Mesendoderm (in vitro differentiated cells): ENCODE measurements around the gene GUK1.

ENCODE experiments used
- DNase-seq: peaks from one replicate; pipeline ENCODE4 v3.0.0; 2013
- H2AK5ac ChIP-seq: 2 replicates; pipeline ENCODE4 v1.6.1; 2013; ENCODE audit warnings: low read length, inconsistent platforms
- H2BK120ac ChIP-seq: 2 replicates; pipeline ENCODE4 v1.6.1; 2013; ENCODE audit warnings: low read depth, mild to moderate bottlenecking, low read length, moderate library complexity, mixed read lengths
- H2BK15ac ChIP-seq: replicated peaks from 2 replicates; pipeline ENCODE4 v1.6.1; 2013; ENCODE audit warnings: low read depth, mild to moderate bottlenecking, moderate library complexity
- H2BK5ac ChIP-seq: 2 replicates; pipeline ENCODE4 v1.6.1; 2013; ENCODE audit warnings: low read length, inconsistent platforms
- H3K18ac ChIP-seq: 2 replicates; pipeline ENCODE4 v1.6.1; 2013; ENCODE audit warnings: mild to moderate bottlenecking, low read length, mixed read lengths
- H3K23ac ChIP-seq: one replicate; pipeline ENCODE4 v1.6.1; 2013; ENCODE audit warnings: low read length
- H3K27ac ChIP-seq: 2 replicates; pipeline ENCODE4 v1.5.1; 2013; ENCODE audit warnings: low read depth, mild to moderate bottlenecking, inconsistent platforms, low read length, moderate library complexity
- H3K27me3 ChIP-seq: 2 replicates; pipeline ENCODE4 v1.6.1; 2013; ENCODE audit warnings: low read length, control low read depth, mild to moderate bottlenecking, inconsistent platforms; ENCODE audit not compliant: insufficient read depth, poor library complexity
- H3K36me3 ChIP-seq: 2 replicates; pipeline ENCODE4 v1.6.1; 2013; ENCODE audit warnings: low read length, inconsistent platforms; ENCODE audit not compliant: control insufficient read depth, insufficient read depth
- H3K4ac ChIP-seq: one replicate; pipeline ENCODE4 v1.6.1; 2013; ENCODE audit warnings: low read depth, mild to moderate bottlenecking, low read length, moderate library complexity
- H3K4me1 ChIP-seq: 2 replicates; pipeline ENCODE4 v1.6.1; 2013; ENCODE audit warnings: low read depth, low read length, inconsistent platforms; ENCODE audit not compliant: control insufficient read depth
- H3K4me2 ChIP-seq: 2 replicates; pipeline ENCODE4 v1.6.1; 2013; ENCODE audit warnings: low read length
- H3K4me3 ChIP-seq: 2 replicates; pipeline ENCODE4 v1.5.1; 2013; ENCODE audit warnings: mild to moderate bottlenecking, low read length
- H3K56ac ChIP-seq: one replicate; pipeline ENCODE4 v1.6.1; 2013; ENCODE audit warnings: low read length
- H3K79me1 ChIP-seq: 2 replicates; pipeline ENCODE4 v1.6.1; 2013; ENCODE audit warnings: low read length, inconsistent platforms
- H3K79me2 ChIP-seq: 2 replicates; pipeline ENCODE4 v1.6.1; 2013; ENCODE audit warnings: mild to moderate bottlenecking, low read length; ENCODE audit not compliant: control insufficient read depth, insufficient read depth
- H3K9ac ChIP-seq: 2 replicates; pipeline ENCODE4 v1.6.1; 2013; ENCODE audit warnings: low read length, inconsistent platforms
- H4K5ac ChIP-seq: one replicate; pipeline ENCODE4 v1.6.1; 2013; ENCODE audit warnings: low read length
- H4K8ac ChIP-seq: one replicate; pipeline ENCODE4 v1.6.1; 2013; ENCODE audit warnings: low read depth, mild to moderate bottlenecking, control low read depth, low read length, moderate library complexity
- WGBS: extraction: QIAGEN DNeasy Blood & Tissue Kit; methylation state at CpG from one replicate; pipeline ENCODE4 v1.1.7; 2013; ENCODE audit warnings: low lambda C conversion rate, missing lambda C conversion rate; ENCODE audit not compliant: insufficient coverage; ENCODE audit errors: extremely low coverage; 5-methylcytosine and 5-hydroxymethylcytosine counted together

GUK1 gene

DNA sequence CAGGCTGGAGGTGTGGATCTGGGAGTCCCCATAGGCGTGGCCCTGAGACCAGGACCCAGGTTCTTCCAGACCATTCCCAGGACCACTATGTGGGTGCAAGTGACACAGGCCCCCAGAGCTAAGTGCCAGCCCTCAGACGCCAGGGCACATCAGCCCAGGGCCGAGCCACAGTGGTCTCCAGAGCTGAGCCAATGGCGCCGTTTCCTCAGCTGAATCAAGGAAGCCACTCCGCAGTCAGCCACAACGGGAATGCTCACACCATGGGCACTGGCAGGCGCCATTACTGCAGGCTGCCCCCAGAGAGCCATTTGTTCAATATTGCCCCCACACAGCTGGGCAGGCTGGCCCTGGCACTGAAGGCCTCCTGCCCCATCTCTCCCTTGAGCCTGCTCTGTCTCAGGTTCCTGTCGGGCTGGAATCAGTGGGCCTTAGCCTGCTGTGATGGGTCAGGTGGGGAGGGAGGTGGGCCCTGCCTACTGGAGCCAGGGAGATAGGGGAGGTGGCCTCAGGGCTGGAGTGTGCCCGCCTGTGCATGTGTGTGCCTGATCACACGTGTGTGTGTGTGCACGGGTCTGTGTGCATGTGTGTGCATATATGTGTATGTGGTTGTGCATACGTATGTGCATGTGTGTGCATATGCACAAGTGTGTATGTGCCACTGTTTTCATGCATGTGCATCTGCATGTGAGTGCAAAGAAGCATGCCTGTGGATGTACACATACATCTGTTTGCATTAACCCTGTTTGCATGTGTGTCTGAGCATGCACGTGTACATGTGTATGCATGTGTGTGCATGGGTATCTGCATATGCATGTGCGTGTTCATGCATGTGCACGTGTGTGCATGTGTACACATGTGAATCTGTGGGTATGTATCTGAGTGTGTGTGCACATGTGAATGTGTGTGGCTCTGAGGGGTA is 15.8 kb downstream of the GUK1 start:
- DNase-seq = no peak
- no peaks in the 10 kb centered on the region for H3K36me3 ChIP-seq
- no peaks in the 10 kb centered on the region for H3K79me2 ChIP-seq
- no peak overlapping the region for H3K4me3 ChIP-seq
- no peak overlapping the region for H2AK5ac ChIP-seq
- H4K5ac ChIP-seq = no peak overlapping the region
- no peaks in the 10 kb centered on the region for H3K79me1 ChIP-seq
- no peak overlapping the region for H3K56ac ChIP-seq
- no peak overlapping the region for H3K9ac ChIP-seq
- H3K4ac ChIP-seq = no peak overlapping the region
- H4K8ac ChIP-seq = no peak overlapping the region
- H2BK5ac ChIP-seq = no peak overlapping the region
- H3K4me2 ChIP-seq = no peak overlapping the region
- no peak overlapping the region for H2BK120ac ChIP-seq
- no peaks in the 10 kb centered on the region for H3K4me1 ChIP-seq
- no peak overlapping the region for H2BK15ac ChIP-seq
- H3K23ac ChIP-seq = no peak overlapping the region
- no peak overlapping the region for H3K27ac ChIP-seq
- WGBS = no CpG with 5 or more reads among the region's 16 CpGs
- no peak overlapping the region for H3K18ac ChIP-seq
- no peaks in the 10 kb centered on the region for H3K27me3 ChIP-seq

DNA sequence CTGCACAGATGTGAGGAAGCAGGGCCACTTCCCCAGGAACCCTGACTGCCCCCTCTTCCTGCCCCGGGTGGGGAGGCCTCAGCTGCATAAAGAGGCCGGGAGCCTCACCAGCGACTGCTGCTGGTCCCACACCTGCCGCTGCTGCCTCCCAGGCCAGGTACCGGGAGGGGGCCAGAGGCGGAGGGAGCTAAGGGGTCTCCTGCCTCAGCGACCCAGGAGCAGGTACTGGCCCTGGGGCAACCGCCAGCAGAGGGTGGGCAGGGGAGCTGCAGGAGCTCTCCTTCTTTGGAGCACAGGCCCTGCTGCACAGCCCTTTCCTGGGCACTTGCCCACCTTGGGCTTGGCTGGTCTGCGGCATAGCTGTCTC is 16.4 kb downstream of the GUK1 start:
- no peak for DNase-seq
- whole genome bisulfite sequencing = no CpG with 5 or more reads among the region's 9 CpGs
- H3K27me3 ChIP-seq = no peaks in the 10 kb centered on the region

DNA sequence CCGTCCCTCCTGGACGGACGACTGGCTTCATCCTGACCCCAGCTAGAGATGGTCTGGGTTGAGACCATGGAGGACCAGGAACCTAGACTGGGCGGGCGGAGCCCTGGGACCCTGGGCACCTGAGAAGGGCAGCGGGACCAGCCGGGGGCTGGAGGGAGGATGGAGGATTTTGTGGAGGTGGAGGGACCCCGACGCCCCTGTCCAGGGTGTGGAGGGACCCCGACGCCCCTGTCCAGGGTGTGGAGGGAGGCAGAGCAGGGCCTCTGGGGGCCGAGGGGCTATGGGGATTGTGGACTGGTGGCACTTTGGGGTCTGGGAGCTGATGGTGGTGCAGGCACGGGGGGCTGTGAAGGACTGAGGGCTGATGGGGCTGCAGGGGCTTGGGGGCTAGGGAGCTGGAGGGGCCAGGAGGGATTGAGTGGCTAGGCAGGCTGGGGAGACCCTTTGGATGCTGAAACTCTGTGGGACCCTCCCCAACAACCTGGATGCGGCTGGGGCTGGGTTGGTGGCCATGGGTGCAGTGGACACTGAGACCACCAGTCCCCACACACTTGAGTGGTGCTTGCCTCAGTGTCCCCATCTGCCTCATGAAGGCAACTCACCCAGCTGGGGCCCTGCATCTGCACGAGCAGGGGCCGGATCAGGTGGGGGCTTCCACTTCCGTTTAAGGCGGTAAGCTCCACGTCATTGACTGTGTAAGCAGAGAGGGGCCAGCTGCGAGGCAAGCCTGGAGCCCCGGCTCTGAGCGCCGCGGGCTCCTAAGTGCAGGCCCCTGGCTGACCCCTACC is 17.1 kb downstream of the GUK1 start:
- Histone ChIP-seq H3K18ac (no peak overlapping the region), H3K4me1 (no peaks in the 10 kb centered on the region), H3K4ac (no peak overlapping the region), H3K27me3 (no peaks in the 10 kb centered on the region), H2AK5ac (no peak overlapping the region), H3K4me3 (no peak overlapping the region), H3K27ac (no peak overlapping the region), H2BK120ac (no peak overlapping the region), H3K4me2 (no peak overlapping the region), H4K5ac (no peak overlapping the region), H3K79me2 (no peaks in the 10 kb centered on the region), H3K9ac (no peak overlapping the region), H3K79me1 (no peaks in the 10 kb centered on the region), H4K8ac (no peak overlapping the region), H2BK15ac (no peak overlapping the region), H3K56ac (no peak overlapping the region), H3K23ac (no peak overlapping the region), H2BK5ac (no peak overlapping the region), H3K36me3 (no peaks in the 10 kb centered on the region)
- no CpG with 5 or more reads among the region's 24 CpGs for WGBS
- no peak for DNase-seq

More for the DNA sequence above, 16.4 kb downstream of the GUK1 start:
- H3K79me2 ChIP-seq = no peaks in the 10 kb centered on the region
- H3K27ac ChIP-seq = no peak overlapping the region
- no peak overlapping the region for H3K4me3 ChIP-seq
- no peak overlapping the region for H3K56ac ChIP-seq
- no peak overlapping the region for H2BK15ac ChIP-seq
- no peak overlapping the region for H3K4me2 ChIP-seq
- no peak overlapping the region for H3K4ac ChIP-seq
- no peak overlapping the region for H3K18ac ChIP-seq
- H2BK120ac ChIP-seq = no peak overlapping the region
- H4K8ac ChIP-seq = no peak overlapping the region
- H4K5ac ChIP-seq = no peak overlapping the region
- no peak overlapping the region for H2AK5ac ChIP-seq
- no peak overlapping the region for H3K9ac ChIP-seq
- H3K36me3 ChIP-seq = no peaks in the 10 kb centered on the region
- H3K79me1 ChIP-seq = no peaks in the 10 kb centered on the region
- no peak overlapping the region for H3K23ac ChIP-seq
- no peaks in the 10 kb centered on the region for H3K4me1 ChIP-seq
- no peak overlapping the region for H2BK5ac ChIP-seq

DNA sequence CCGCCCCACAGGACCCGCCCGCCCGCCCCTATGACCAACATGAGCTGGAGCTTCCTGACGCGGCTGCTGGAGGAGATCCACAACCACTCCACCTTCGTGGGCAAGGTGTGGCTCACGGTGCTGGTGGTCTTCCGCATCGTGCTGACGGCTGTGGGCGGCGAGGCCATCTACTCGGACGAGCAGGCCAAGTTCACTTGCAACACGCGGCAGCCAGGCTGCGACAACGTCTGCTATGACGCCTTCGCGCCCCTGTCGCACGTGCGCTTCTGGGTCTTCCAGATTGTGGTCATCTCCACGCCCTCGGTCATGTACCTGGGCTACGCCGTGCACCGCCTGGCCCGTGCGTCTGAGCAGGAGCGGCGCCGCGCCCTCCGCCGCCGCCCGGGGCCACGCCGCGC is 17.6 kb downstream of the GUK1 start:
- no CpG with 5 or more reads among the region's 43 CpGs for WGBS
- Histone ChIP-seq H3K79me2 (no peaks in the 10 kb centered on the region), H4K5ac (no peak overlapping the region), H3K9ac (no peak overlapping the region), H2AK5ac (no peak overlapping the region), H3K27me3 (no peaks in the 10 kb centered on the region), H3K36me3 (no peaks in the 10 kb centered on the region), H2BK5ac (no peak overlapping the region), H3K4ac (no peak overlapping the region), H2BK15ac (no peak overlapping the region), H3K4me2 (no peak overlapping the region), H3K79me1 (no peaks in the 10 kb centered on the region), H3K4me3 (no peak overlapping the region), H3K4me1 (no peaks in the 10 kb centered on the region), H3K18ac (no peak overlapping the region), H3K23ac (no peak overlapping the region), H4K8ac (no peak overlapping the region), H3K56ac (no peak overlapping the region), H3K27ac (no peak overlapping the region), H2BK120ac (no peak overlapping the region)
- no peak for DNase-seq

DNA sequence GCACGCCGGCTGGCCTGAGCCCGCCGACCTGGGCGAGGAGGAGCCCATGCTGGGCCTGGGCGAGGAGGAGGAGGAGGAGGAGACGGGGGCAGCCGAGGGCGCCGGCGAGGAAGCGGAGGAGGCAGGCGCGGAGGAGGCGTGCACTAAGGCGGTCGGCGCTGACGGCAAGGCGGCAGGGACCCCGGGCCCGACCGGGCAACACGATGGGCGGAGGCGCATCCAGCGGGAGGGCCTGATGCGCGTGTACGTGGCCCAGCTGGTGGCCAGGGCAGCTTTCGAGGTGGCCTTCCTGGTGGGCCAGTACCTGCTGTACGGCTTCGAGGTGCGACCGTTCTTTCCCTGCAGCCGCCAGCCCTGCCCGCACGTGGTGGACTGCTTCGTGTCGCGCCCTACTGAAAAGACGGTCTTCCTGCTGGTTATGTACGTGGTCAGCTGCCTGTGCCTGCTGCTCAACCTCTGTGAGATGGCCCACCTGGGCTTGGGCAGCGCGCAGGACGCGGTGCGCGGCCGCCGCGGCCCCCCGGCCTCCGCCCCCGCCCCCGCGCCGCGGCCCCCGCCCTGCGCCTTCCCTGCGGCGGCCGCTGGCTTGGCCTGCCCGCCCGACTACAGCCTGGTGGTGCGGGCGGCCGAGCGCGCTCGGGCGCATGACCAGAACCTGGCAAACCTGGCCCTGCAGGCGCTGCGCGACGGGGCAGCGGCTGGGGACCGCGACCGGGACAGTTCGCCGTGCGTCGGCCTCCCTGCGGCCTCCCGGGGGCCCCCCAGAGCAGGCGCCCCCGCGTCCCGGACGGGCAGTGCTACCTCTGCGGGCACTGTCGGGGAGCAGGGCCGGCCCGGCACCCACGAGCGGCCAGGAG is 18.3 kb downstream of the GUK1 start:
- Histone ChIP-seq H3K4me2 (no peak overlapping the region), H3K27me3 (no peaks in the 10 kb centered on the region), H3K56ac (no peak overlapping the region), H2AK5ac (no peak overlapping the region), H3K79me2 (no peaks in the 10 kb centered on the region), H3K27ac (no peak overlapping the region), H3K4me3 (no peak overlapping the region), H3K36me3 (no peaks in the 10 kb centered on the region), H2BK5ac (no peak overlapping the region), H3K4me1 (no peaks in the 10 kb centered on the region), H3K18ac (no peak overlapping the region), H4K5ac (no peak overlapping the region), H3K79me1 (no peaks in the 10 kb centered on the region), H2BK15ac (no peak overlapping the region), H3K9ac (no peak overlapping the region), H3K4ac (no peak overlapping the region), H2BK120ac (no peak overlapping the region), H4K8ac (no peak overlapping the region), H3K23ac (no peak overlapping the region)
- no CpG with 5 or more reads among the region's 98 CpGs for WGBS
- DNase-seq = no peak
